ENCODE results near the gene CCL27. TPM values are rescaled to one million over a fixed set of nuclear protein-coding genes. Genes with fewer than 3 reads are reported as not detected.

The CCL27 gene
- total RNA-seq, 4 donors from 2014 or later: 45.1 TPM; not detected in 3

GRCh38 chr9:34623374-34624235, 38.9 kb downstream of the CCL27 start:
- no peaks in the 10 kb centered on the region for H3K9me3 ChIP-seq
- WGBS, 2 donors: 19 to 20% methylated on average over 53 to 58 of the region's 63 CpGs
- no peak overlapping the region for H3K4me3 ChIP-seq
- TF ChIP-seq EP300 (IDR thresholded peaks at IDR 0.05): no peak
- TF ChIP-seq, protein P1, sequence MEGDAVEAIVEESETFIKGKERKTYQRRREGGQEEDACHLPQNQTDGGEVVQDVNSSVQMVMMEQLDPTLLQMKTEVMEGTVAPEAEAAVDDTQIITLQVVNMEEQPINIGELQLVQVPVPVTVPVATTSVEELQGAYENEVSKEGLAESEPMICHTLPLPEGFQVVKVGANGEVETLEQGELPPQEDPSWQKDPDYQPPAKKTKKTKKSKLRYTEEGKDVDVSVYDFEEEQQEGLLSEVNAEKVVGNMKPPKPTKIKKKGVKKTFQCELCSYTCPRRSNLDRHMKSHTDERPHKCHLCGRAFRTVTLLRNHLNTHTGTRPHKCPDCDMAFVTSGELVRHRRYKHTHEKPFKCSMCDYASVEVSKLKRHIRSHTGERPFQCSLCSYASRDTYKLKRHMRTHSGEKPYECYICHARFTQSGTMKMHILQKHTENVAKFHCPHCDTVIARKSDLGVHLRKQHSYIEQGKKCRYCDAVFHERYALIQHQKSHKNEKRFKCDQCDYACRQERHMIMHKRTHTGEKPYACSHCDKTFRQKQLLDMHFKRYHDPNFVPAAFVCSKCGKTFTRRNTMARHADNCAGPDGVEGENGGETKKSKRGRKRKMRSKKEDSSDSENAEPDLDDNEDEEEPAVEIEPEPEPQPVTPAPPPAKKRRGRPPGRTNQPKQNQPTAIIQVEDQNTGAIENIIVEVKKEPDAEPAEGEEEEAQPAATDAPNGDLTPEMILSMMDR (IDR thresholded peaks at IDR 0.05): no peak
- TF ChIP-seq POLR2A (IDR thresholded peaks at IDR 0.05): no peak
- no peak for DNase-seq (ENCODE audit: low spot score in 2 of 2)
- H3K27me3 ChIP-seq: peaks cover 2 to 72% of the 10 kb centered on the region in 2 donors
- H3K4me1 ChIP-seq: peaks cover 0 to 49% (median 22%) of the 10 kb centered on the region in 4 donors
- H3K27ac ChIP-seq: no peak overlapping the region
- H3K36me3 ChIP-seq: peaks cover 0 to 2% (median 0%) of the 10 kb centered on the region in 3 donors

- H3K36me3 ChIP-seq: peaks cover 0 to 34% (median 9%) of the 10 kb centered on the region in 3 donors
- DNase-seq (ENCODE audit: low spot score in 2 of 2): peak; percentile 88 to 93
- TF ChIP-seq EP300 (IDR thresholded peaks at IDR 0.05) (peak; percentile 60 to 66), POLR2A (IDR thresholded peaks at IDR 0.05) (no peak)
- TF ChIP-seq, protein P1 (IDR thresholded peaks at IDR 0.05): peak in 1 of 5 experiments; percentile 19
- H3K4me1 ChIP-seq: peaks cover 0 to 40% (median 18%) of the 10 kb centered on the region in 4 donors
- no peaks in the 10 kb centered on the region for H3K9me3 ChIP-seq
- H3K27ac ChIP-seq: peak within 1 kb of the TSS in 2 of 4 donors; percentile 72 to 78
- 4% methylated on average over 41 to 42 of the region's 43 CpGs for WGBS, 2 donors
- peaks cover 0 to 40% of the 10 kb centered on the region in 2 donors for H3K27me3 ChIP-seq
- peak within 1 kb of the TSS; percentile 74 to 93 (median 82) for H3K4me3 ChIP-seq
Observed at GRCh38 chr9:34620061-34620994, 42.1 kb downstream of the CCL27 start, which contains the start of gene DCTN3. DCTN3 (minus strand) TSS chr9:34620495; CDS start chr9:34620464, 31 bp downstream.

- Histone ChIP-seq H3K4me3 (no peak overlapping the region), H3K36me3 (peaks cover 0 to 56% (median 9%) of the 10 kb centered on the region in 3 donors), H3K4me1 (peaks cover 0 to 39% (median 25%) of the 10 kb centered on the region in 4 donors), H3K27me3 (no peaks in the 10 kb centered on the region), H3K9me3 (no peaks in the 10 kb centered on the region), H3K27ac (no peak overlapping the region)
- no peak for DNase-seq (ENCODE audit: low spot score in 2 of 2)
- WGBS, 2 donors: 82 to 85% methylated on average over 2 of the region's 2 CpGs
- TF ChIP-seq POLR2A (IDR thresholded peaks at IDR 0.05) (no peak), EP300 (IDR thresholded peaks at IDR 0.05) (no peak)
- TF ChIP-seq, protein P1 (IDR thresholded peaks at IDR 0.05): no peak
Observed at GRCh38 chr9:34615132-34615531, 47.3 kb downstream of the CCL27 start.

GRCh38 chr9:34612788-34613390, 49.6 kb downstream of the CCL27 start:
- peaks cover 0 to 28% (median 15%) of the 10 kb centered on the region in 4 donors for H3K4me1 ChIP-seq
- H3K9me3 ChIP-seq: no peaks in the 10 kb centered on the region
- H3K27ac ChIP-seq: peak overlapping the region; percentile 74 to 96 (median 93)
- H3K36me3 ChIP-seq: peaks cover 0 to 58% (median 9%) of the 10 kb centered on the region in 3 donors
- H3K4me3 ChIP-seq: peak overlapping the region; percentile 58 to 81 (median 72)
- H3K27me3 ChIP-seq: no peaks in the 10 kb centered on the region
- TF ChIP-seq POLR2A (IDR thresholded peaks at IDR 0.05) (no peak), EP300 (IDR thresholded peaks at IDR 0.05) (no peak)
- TF ChIP-seq, protein P1 (IDR thresholded peaks at IDR 0.05): peak; percentile 79 to 88 (median 84)
- DNase-seq (ENCODE audit: low spot score in 2 of 2): peak in 1 of 2 donors; percentile 83
- WGBS, 2 donors: 1 to 2% methylated on average over 15 of the region's 15 CpGs

Small RNA genes within 50 kb of the gene (small RNA-seq; reads per million reads assigned to genes)
- not detected for gene CCL27

Other genes with a start within 250 kb of the CCL27 start
- gene FAM219A, start 204.1 kb downstream of the CCL27 start, total RNA-seq: 10 to 100 TPM in 3 of 4 donors, 1 to 10 TPM in 1; 8.5 to 15.6 (median 13.6) TPM
- 1 to 10 TPM in 1 of 4 donors, under 1 TPM in 2, not detected in 1; 0.42 to 3.9 (median 0.66) TPM for gene DNAI1, start 203.9 kb downstream of the CCL27 start, total RNA-seq
- 10 to 100 TPM in 3 of 4 donors, 1 to 10 TPM in 1; 2.7 to 22.1 (median 16.3) TPM for gene ENHO, start 139.7 kb downstream of the CCL27 start, total RNA-seq
- gene CNTFR, start 72.9 kb downstream of the CCL27 start, total RNA-seq: 10 to 100 TPM; 19.8 to 40.9 (median 34.7) TPM
- 10 to 100 TPM; 31.4 to 45.9 (median 45.4) TPM for gene RPP25L, start 50.6 kb downstream of the CCL27 start, total RNA-seq
- 10 to 100 TPM; 64.7 to 87.5 (median 73.7) TPM for gene DCTN3, start 42.2 kb downstream of the CCL27 start, total RNA-seq
- gene ARID3C, start 33.6 kb downstream of the CCL27 start, total RNA-seq: 1 to 10 TPM in 2 of 4 donors, under 1 TPM in 2; 0.30 to 2.1 (median 1.3) TPM
- gene SIGMAR1, start 24.9 kb downstream of the CCL27 start, total RNA-seq: 100 to 1,000 TPM in 2 of 4 donors, 10 to 100 TPM in 2; 92.6 to 128 (median 107) TPM
- gene GALT, start 16.0 kb downstream of the CCL27 start, total RNA-seq: 10 to 100 TPM; 38.5 to 75.3 (median 63.7) TPM
- 10 to 100 TPM; 27.3 to 48.8 (median 39.6) TPM for gene IL11RA, start 10.5 kb downstream of the CCL27 start, total RNA-seq
- gene CCL19, start 28.6 kb upstream of the CCL27 start, total RNA-seq: not detected
- 10 to 100 TPM in 1 of 4 donors, 1 to 10 TPM in 3; 4.6 to 14.0 (median 8.6) TPM for gene CCL21, start 47.5 kb upstream of the CCL27 start, total RNA-seq

All from tibial nerve (tissue), 4 donors.